Osteoblast (primary cell): ENCODE results near the gene TTLL12. TPM values are rescaled to one million over a fixed set of nuclear protein-coding genes. Genes with fewer than 3 reads are reported as not detected.

Source experiments
- DNase-seq: peaks from one replicate; pipeline ENCODE4 v3.0.0; 2011; ENCODE audit warnings: low spot score, mixed read lengths; ENCODE audit not compliant: insufficient read length; ENCODE audit errors: missing footprints
- H2AFZ ChIP-seq: 2 replicates; pipeline ENCODE4 v1.6.0; 2011; ENCODE audit warnings: mild to moderate bottlenecking, low read length
- H3K27ac ChIP-seq: 2 replicates; pipeline ENCODE4 v1.5.1; 2011; ENCODE audit warnings: mild to moderate bottlenecking, low read depth, low read length, moderate library complexity
- H3K27me3 ChIP-seq: 2 replicates; pipeline ENCODE4 v1.6.0; 2012; ENCODE audit warnings: mild to moderate bottlenecking, control low read depth, inconsistent platforms, low read length, moderate library complexity; ENCODE audit not compliant: insufficient read depth
- H3K36me3 ChIP-seq: 2 replicates; pipeline ENCODE4 v1.5.1; 2011; ENCODE audit warnings: mild to moderate bottlenecking, low read length, control low read depth, moderate library complexity; ENCODE audit not compliant: insufficient read depth
- H3K4me1 ChIP-seq: 2 replicates; pipeline ENCODE4 v1.5.1; 2011; ENCODE audit warnings: mild to moderate bottlenecking, low read length, control low read depth, moderate library complexity; ENCODE audit not compliant: insufficient read depth
- H3K4me2 ChIP-seq: 2 replicates; pipeline ENCODE4 v1.6.0; 2011; ENCODE audit warnings: mild to moderate bottlenecking, low read length; ENCODE audit not compliant: insufficient read depth
- H3K4me3 ChIP-seq: fragments of 200-600 bp; sonication (generic); 3 replicates; pipeline ENCODE4 v1.5.1; 2012; ENCODE audit warnings: mild to moderate bottlenecking, low read length, inconsistent platforms; ENCODE audit not compliant: insufficient read depth
- H3K79me2 ChIP-seq: 2 replicates; pipeline ENCODE4 v1.6.0; 2012; ENCODE audit warnings: mild to moderate bottlenecking, low read length, control low read depth, inconsistent platforms; ENCODE audit not compliant: insufficient read depth
- H3K9me3 ChIP-seq: 2 replicates; pipeline ENCODE4 v1.5.1; 2011; ENCODE audit warnings: low read depth, low read length, control low read depth
- H4K20me1 ChIP-seq: 2 replicates; pipeline ENCODE4 v1.6.0; 2012; ENCODE audit warnings: mild to moderate bottlenecking, low read length, control low read depth; ENCODE audit not compliant: insufficient read depth
- total RNA-seq: library from RNA; depleted of rRNA; stranded (reverse); fragments of >200 nt; gene quantifications from 2 replicates; pipeline ENCODE4 v1.2.3, GENCODE V29; 2012
- TF ChIP-seq, protein P1 (sequence below): IDR thresholded peaks from 2 replicates; pipeline ENCODE4 v1.5.1; 2011; ENCODE audit warnings: mild to moderate bottlenecking, low read depth, low read length, moderate library complexity; ENCODE audit errors: extremely low read depth

The TTLL12 gene
- total RNA-seq, 1 donor: 29.0 TPM

DNA sequence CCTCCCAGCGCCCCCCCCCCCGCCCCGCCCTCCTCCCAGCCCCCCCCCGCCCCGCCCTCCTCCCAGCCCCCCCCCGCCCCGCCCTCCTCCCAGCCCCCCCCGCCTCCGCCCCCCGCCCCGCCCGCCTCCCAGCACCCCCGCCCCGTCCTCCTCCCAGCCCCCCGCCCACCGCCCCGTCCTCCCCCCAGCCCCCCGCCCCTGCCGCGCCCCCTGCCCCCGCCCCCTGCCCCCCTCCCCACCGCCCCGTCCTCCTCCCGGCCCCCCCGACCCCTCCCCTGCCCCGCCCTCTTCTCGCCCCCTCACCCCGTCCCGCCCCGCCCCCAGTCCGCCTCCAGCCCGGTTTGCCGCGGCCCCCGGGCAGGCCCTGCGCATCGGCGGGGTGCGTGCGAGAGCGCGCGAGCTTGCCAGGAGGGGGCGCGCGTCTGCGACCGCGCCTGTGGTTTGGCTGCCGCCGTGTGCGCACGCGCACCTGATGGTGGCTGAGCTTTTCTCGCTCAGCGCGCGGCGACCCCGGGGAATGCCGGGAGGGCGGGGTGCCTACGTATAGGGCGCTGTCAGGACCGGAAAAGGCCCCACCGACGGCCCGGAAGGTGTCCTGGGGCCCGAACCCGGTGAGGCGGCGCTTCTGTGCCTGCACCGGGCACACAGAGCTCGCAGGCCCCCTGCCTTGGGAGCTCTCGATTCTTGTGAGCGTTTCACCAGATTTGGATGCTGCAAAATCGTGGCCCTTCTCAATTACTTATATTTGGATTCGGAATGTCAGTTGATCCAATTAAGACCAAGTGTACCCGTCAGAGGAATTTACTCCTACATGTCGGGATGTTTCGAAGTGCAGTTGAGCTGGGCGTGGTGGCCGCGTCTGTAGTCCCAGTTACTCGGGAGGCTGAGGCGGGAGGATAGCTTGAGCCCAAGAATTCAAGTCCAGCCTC, 501 bp upstream of the TTLL12 start:
- no peaks in the 10 kb centered on the region for H3K9me3 ChIP-seq
- peaks cover 11% of the 10 kb centered on the region for H3K4me1 ChIP-seq
- peak overlapping the region; percentile 93 for H2AFZ ChIP-seq
- TF ChIP-seq, protein P1, sequence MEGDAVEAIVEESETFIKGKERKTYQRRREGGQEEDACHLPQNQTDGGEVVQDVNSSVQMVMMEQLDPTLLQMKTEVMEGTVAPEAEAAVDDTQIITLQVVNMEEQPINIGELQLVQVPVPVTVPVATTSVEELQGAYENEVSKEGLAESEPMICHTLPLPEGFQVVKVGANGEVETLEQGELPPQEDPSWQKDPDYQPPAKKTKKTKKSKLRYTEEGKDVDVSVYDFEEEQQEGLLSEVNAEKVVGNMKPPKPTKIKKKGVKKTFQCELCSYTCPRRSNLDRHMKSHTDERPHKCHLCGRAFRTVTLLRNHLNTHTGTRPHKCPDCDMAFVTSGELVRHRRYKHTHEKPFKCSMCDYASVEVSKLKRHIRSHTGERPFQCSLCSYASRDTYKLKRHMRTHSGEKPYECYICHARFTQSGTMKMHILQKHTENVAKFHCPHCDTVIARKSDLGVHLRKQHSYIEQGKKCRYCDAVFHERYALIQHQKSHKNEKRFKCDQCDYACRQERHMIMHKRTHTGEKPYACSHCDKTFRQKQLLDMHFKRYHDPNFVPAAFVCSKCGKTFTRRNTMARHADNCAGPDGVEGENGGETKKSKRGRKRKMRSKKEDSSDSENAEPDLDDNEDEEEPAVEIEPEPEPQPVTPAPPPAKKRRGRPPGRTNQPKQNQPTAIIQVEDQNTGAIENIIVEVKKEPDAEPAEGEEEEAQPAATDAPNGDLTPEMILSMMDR: peak; percentile 43
- H3K4me2 ChIP-seq: peak overlapping the region; percentile 88
- H4K20me1 ChIP-seq: peaks cover 4% of the 10 kb centered on the region
- H3K27me3 ChIP-seq: peaks cover 4% of the 10 kb centered on the region
- H3K79me2 ChIP-seq: peaks cover 11% of the 10 kb centered on the region
- H3K27ac ChIP-seq: peak overlapping the region; percentile 67
- no peaks in the 10 kb centered on the region for H3K36me3 ChIP-seq
- peak overlapping the region; percentile 76 for H3K4me3 ChIP-seq
- peak; percentile 99 for DNase-seq

DNA sequence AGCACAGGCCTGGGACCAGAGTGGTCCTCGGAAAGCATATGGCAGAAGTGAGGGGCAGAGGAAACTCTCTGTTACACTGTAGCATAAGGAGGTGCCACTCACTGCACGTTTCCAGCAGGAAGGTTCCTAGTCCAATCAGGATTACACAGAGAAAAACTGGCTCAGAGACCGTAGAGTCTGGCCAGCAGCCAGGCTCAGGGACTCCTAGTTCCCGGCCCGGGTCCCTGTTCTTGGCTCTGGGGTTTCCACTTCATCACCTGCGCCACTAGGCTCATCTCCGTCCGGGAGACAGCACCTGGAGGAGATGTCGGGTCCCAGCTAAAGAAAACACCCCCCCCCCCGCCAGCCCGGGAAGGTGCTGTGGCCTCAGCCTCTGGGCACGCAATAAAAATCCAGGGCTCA, 1.1 kb downstream of the TTLL12 start:
- DNase-seq: peak; percentile 81
- Histone ChIP-seq H3K9me3 (no peaks in the 10 kb centered on the region), H3K36me3 (no peaks in the 10 kb centered on the region), H3K4me1 (peaks cover 11% of the 10 kb centered on the region), H3K4me3 (peak overlapping the region; percentile 71), H3K79me2 (peaks cover 11% of the 10 kb centered on the region), H3K27me3 (peaks cover 4% of the 10 kb centered on the region), H3K4me2 (peak overlapping the region; percentile 77), H4K20me1 (peaks cover 4% of the 10 kb centered on the region), H2AFZ (peak overlapping the region; percentile 65), H3K27ac (no peak overlapping the region)
- TF ChIP-seq, protein P1: no peak

DNA sequence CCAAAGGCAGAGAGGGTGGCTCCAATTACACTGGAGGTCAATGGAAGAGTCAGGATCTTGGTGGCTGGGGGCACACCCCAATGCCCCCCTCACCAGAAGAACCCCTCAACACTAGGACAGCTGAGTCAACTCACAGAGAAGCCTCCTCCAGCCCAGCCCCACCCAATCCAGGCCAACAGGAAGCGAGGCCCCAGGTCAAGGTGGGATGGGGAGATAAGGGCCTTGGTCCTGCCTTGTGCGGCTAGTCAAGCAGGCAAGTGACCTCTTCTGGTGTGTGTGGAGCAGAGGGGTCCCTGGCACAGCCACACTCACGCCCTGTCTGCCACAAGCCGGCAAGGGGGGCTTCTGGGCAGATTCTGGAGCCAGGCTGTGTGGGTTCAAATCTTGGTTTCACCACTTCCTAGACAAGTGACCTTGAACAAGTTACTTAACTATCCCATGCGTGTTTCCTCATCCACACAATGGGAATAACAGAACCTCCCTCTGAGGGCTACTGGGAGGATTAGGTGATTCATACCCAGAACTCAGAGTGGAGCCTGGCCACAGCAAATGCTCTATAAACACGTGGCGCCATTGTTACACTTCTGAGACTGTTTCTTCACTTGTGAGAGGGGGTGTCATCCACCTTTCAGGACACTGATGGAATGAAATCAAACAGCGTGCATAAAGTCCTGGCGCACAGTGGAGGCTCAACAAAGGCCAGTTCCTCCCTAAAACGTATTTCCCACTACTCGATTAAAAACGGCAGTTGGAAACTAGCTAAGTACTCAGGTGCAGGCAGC, 3.2 kb downstream of the TTLL12 start:
- peaks cover 4% of the 10 kb centered on the region for H4K20me1 ChIP-seq
- no peaks in the 10 kb centered on the region for H3K9me3 ChIP-seq
- no peaks in the 10 kb centered on the region for H3K27me3 ChIP-seq
- no peak overlapping the region for H2AFZ ChIP-seq
- H3K79me2 ChIP-seq: peaks cover 11% of the 10 kb centered on the region
- peaks cover 11% of the 10 kb centered on the region for H3K36me3 ChIP-seq
- H3K27ac ChIP-seq: peak overlapping the region; percentile 12
- TF ChIP-seq, protein P1: no peak
- H3K4me3 ChIP-seq: no peak overlapping the region
- H3K4me2 ChIP-seq: no peak overlapping the region
- peak; percentile 91 for DNase-seq
- H3K4me1 ChIP-seq: peaks cover 11% of the 10 kb centered on the region
